C4-2B (cell line): ENCODE measurements around the gene LDB2.

ENCODE experiments used
- H3K27ac ChIP-seq: fragments of 450-650 bp; 2 replicates; pipeline ENCODE4 v1.5.1; 2017
- ZFX ChIP-seq: fragments of 450-650 bp; IDR thresholded peaks from 2 replicates; pipeline ENCODE4 v1.6.1; 2017
- TF ChIP-seq, protein P1 (sequence below): fragments of 450-650 bp; conservative IDR thresholded peaks from 2 replicates; pipeline ENCODE4 v1.5.1; 2017; ENCODE audit warnings: mild to moderate bottlenecking

The LDB2 gene

DNA sequence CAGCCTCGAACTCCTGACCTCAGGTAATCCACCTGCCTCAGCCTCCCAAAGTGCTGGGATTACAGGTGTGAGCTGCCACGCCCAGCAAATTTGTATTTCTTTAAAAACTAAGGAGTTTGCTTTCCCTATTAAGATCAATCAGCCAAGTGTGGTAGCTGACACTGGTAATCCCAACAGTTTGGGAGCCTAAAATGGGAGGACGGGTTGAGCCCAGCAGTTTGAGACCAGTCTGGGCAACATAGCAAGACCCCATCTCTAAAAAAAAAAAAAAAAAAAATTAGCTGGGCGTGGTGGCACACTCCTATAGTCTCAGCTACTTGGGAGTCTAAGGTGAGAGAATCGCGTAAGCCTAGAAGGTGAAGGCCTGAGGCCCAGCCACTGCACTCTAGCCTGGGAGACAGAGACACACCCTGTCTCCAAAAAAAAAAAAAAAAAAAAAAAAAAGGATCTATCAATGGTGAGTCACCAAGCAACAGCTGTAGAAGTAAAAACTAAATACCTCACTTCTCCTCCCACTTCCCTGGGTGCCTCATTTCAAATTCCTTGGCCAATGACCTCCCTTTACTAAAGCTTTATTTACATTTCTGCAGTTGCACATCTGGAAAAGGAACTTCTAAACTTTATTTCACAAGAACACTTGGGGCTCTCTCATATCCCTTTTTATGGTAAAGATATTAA is 54.5 kb downstream of the LDB2 start:
- TF ChIP-seq ZFX, result no peak
- TF ChIP-seq, protein P1, sequence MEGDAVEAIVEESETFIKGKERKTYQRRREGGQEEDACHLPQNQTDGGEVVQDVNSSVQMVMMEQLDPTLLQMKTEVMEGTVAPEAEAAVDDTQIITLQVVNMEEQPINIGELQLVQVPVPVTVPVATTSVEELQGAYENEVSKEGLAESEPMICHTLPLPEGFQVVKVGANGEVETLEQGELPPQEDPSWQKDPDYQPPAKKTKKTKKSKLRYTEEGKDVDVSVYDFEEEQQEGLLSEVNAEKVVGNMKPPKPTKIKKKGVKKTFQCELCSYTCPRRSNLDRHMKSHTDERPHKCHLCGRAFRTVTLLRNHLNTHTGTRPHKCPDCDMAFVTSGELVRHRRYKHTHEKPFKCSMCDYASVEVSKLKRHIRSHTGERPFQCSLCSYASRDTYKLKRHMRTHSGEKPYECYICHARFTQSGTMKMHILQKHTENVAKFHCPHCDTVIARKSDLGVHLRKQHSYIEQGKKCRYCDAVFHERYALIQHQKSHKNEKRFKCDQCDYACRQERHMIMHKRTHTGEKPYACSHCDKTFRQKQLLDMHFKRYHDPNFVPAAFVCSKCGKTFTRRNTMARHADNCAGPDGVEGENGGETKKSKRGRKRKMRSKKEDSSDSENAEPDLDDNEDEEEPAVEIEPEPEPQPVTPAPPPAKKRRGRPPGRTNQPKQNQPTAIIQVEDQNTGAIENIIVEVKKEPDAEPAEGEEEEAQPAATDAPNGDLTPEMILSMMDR, result no peak
- no peak overlapping the region for H3K27ac ChIP-seq

DNA sequence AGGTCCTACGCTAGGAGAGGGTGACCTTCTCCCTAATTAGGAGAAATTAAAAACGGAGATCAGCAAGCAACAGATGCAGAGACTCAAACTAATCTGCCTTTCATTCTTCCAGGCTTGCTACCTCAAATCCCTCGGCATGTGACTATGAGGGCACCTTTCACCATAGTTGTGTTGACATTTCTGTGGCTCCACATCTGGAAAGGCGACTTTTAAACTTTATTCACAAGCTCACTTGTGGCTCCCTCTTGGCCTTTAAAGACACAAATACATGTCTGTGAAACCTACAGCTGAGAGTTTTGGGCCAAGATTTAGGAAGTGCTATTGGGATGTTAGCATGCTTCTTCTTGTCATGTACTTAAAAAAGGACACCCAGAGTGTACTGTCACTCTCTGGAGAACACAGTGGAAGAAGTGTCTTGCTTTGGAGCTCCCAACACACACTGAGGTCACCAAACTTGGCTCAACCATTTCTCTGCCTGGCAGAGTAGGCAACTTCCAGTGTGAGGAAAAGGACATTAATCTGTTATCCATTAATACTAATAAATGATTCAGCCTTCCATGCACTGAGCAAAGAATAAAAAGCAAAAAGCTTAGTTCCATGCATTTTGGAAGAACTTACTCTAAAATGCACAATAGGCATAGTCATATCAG is 60.1 kb downstream of the LDB2 start:
- TF ChIP-seq ZFX, result no peak
- TF ChIP-seq, protein P1, result no peak
- no peak overlapping the region for H3K27ac ChIP-seq

DNA sequence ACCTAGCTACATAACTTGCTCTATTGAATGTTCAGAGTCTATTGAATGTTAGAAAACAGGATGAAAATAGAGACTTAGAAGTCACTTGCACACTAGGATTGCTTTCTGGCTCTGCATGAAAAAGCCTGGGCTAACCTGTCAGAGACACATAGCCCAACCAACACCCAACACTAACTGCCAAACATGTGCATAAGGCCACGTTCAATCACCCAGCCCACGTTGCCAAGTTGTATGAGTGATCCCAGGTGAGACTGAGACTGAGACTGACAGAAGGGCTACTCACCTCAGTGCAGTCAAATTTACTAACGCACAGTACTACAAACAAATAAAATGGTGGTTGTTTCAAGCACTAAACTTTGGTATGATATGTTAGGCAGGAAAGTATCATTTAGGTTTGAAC is 61.0 kb downstream of the LDB2 start:
- TF ChIP-seq ZFX, result no peak
- TF ChIP-seq, protein P1, result no peak

DNA sequence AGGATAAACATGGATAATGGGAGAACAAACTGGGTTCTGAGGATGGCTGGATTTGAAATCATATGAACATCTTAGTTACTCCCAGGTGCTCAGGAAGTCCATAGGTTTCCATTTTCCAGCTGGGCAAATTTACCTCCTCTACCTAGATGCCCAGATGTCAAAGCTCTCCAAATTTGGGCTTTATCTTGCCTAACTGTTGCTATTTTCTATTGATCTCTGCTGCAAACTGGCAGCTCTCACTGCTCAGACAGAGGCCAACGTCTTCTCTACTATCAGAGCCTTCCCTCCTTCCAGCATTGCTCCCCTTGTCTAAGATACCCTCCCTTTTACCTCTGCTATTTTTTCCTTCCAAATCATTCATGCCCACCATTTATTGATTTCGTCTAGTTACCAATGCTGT is 62.1 kb downstream of the LDB2 start:
- H3K27ac ChIP-seq, result no peak overlapping the region
- no peak for TF ChIP-seq ZFX
- TF ChIP-seq, protein P1, result no peak

More for the DNA sequence above, 61.0 kb downstream of the LDB2 start:
- H3K27ac ChIP-seq, result no peak overlapping the region

DNA sequence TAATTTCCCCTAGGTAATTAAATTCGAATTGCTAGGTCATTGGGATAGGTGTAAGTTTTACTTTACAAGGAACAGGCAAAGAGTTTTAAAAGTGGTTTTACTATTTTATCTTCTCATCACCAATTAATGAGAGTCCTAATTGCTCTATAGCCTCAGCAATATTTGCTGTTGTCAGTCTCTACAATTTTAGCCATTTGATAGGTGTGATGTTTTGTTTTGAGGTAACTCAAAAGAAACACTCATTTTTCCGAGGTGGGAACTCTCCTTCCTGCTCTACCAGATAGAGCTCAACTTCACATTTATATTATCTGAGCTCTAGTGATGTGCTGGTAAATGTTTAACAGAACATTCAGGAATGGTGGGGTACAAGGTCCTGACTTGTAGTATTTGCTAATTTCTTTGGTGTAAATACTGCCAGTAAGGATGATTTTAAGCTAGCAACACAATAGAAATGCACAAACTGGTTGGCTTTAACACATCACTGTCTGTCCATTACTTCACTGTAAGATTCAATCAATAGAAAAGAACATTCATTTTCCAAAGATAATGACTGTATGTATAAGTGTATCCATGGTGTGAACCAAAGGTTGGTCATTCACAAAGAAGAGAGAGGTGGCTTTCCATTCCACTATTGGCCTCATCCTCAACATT is 62.7 kb downstream of the LDB2 start:
- TF ChIP-seq, protein P1, result no peak
- TF ChIP-seq ZFX, result no peak
- no peak overlapping the region for H3K27ac ChIP-seq

DNA sequence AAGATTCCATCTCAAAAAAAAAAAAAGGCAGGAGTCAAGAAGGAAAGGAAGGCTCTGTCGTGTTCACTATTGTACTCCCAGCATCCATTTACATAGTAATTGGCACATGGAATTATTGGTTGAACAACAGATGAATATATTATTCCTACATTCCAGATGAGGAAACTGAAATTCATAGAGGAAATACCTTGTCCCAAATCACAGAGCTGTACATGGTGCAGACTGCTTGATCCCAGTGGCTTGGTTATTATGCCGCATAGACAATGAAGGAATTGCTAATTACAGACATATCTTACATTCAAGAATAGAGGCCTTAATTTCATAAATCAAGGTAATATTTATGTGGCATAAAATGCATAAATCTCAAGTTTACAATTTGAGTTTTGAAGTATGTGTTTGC is 63.6 kb downstream of the LDB2 start:
- TF ChIP-seq, protein P1, result no peak
- TF ChIP-seq ZFX, result no peak
- no peak overlapping the region for H3K27ac ChIP-seq

DNA sequence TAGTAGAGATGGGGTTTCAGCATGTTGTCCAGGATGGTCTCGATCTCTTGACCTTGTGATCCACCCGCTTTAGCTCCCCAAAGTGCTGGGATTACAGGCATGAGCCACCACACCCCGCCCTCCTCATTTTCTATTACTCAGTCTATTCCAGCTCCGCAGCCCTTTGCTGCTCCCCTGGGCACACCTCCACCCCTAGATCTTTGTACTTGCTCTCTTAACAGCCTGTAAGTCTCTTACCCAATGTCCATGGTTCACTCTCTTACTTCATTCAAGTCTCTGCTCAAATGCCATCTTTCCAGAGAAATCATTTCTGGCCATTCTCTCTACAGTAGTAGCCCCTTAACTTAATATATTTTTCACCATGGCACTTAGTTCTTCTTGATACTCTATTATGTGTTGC is 64.7 kb downstream of the LDB2 start:
- no peak overlapping the region for H3K27ac ChIP-seq
- TF ChIP-seq ZFX, result no peak
- TF ChIP-seq, protein P1, result no peak
